H9 (cell line): Measurements from ENCODE around the gene RALGAPA1. TPM values are rescaled to one million over a fixed set of nuclear protein-coding genes. Genes with fewer than 3 reads are reported as not detected.

Experiments used
- DNase-seq: peaks from one replicate; pipeline ENCODE4 v3.0.0-alpha.2; 2017
- H2AFZ ChIP-seq: one replicate; pipeline ENCODE4 v1.6.1; 2013; ENCODE audit warnings: mild to moderate bottlenecking, low read length, control low read depth, moderate library complexity
- H2AK5ac ChIP-seq: 2 replicates; pipeline ENCODE4 v1.6.1; 2013; ENCODE audit warnings: low read length, control low read depth, mixed read lengths; ENCODE audit not compliant: insufficient read length
- H2BK120ac ChIP-seq: one replicate; pipeline ENCODE4 v1.6.1; 2013; ENCODE audit warnings: low read depth, mild to moderate bottlenecking, low read length, control low read depth, inconsistent platforms; ENCODE audit not compliant: poor library complexity, severe bottlenecking
- H2BK12ac ChIP-seq: 2 replicates; pipeline ENCODE4 v1.6.1; 2013; ENCODE audit warnings: low read length, control low read depth, mixed read lengths, low read depth; ENCODE audit not compliant: insufficient read length
- H2BK15ac ChIP-seq: 2 replicates; pipeline ENCODE4 v1.6.1; 2013; ENCODE audit warnings: low read depth, low read length, control low read depth
- H2BK20ac ChIP-seq: one replicate; pipeline ENCODE4 v1.6.1; 2013; ENCODE audit warnings: low read depth, mild to moderate bottlenecking, low read length, control low read depth, inconsistent platforms; ENCODE audit not compliant: poor library complexity, severe bottlenecking
- H2BK5ac ChIP-seq: 2 replicates; pipeline ENCODE4 v1.6.1; 2013; ENCODE audit warnings: low read length, control low read depth, mixed read lengths; ENCODE audit not compliant: insufficient read length
- H3K14ac ChIP-seq: 2 replicates; pipeline ENCODE4 v1.6.1; 2013; ENCODE audit warnings: low read length, control low read depth; ENCODE audit not compliant: insufficient read depth
- H3K18ac ChIP-seq: 2 replicates; pipeline ENCODE4 v1.6.1; 2013; ENCODE audit warnings: low read depth, mild to moderate bottlenecking, mixed read lengths, low read length, control low read depth; ENCODE audit not compliant: insufficient read length
- H3K23ac ChIP-seq: 2 replicates; pipeline ENCODE4 v1.6.1; 2013; ENCODE audit warnings: low read length, control low read depth, mixed read lengths, low read depth; ENCODE audit not compliant: insufficient read length
- H3K23me2 ChIP-seq: 2 replicates; pipeline ENCODE4 v1.6.1; 2013; ENCODE audit warnings: low read depth, mild to moderate bottlenecking, mixed read lengths, low read length, control low read depth; ENCODE audit not compliant: insufficient read length, poor library complexity, severe bottlenecking
- H3K27ac ChIP-seq: 2 replicates; pipeline ENCODE4 v1.5.1; 2013; ENCODE audit warnings: low read length, control low read depth, mixed read lengths, low read depth; ENCODE audit not compliant: insufficient read length
- H3K27me3 ChIP-seq: 2 replicates; pipeline ENCODE4 v1.6.1; 2013; ENCODE audit warnings: low read length, control low read depth, inconsistent platforms; ENCODE audit not compliant: insufficient read depth
- H3K4ac ChIP-seq: 2 replicates; pipeline ENCODE4 v1.6.1; 2013; ENCODE audit warnings: low read depth, mild to moderate bottlenecking, control low read depth, inconsistent platforms, low read length, moderate library complexity
- H3K4me1 ChIP-seq: 2 replicates; pipeline ENCODE4 v1.6.1; 2013; ENCODE audit warnings: low read length, control low read depth, inconsistent platforms; ENCODE audit not compliant: insufficient read depth
- H3K4me2 ChIP-seq: 2 replicates; pipeline ENCODE4 v1.6.1; 2013; ENCODE audit warnings: low read length, control low read depth, mixed read lengths; ENCODE audit not compliant: insufficient read length, insufficient read depth
- H3K56ac ChIP-seq: 2 replicates; pipeline ENCODE4 v1.6.1; 2013; ENCODE audit warnings: low read depth, mild to moderate bottlenecking, mixed read lengths, low read length, control low read depth; ENCODE audit not compliant: insufficient read length
- H3K79me1 ChIP-seq: 2 replicates; pipeline ENCODE4 v1.6.1; 2013; ENCODE audit warnings: low read depth, mild to moderate bottlenecking, moderate library complexity, low read length, control low read depth, inconsistent platforms; ENCODE audit not compliant: insufficient read depth, poor library complexity, severe bottlenecking
- H3K79me2 ChIP-seq: 2 replicates; pipeline ENCODE4 v1.6.1; 2013; ENCODE audit warnings: low read length, control low read depth, inconsistent platforms; ENCODE audit not compliant: insufficient read depth
- H3K9ac ChIP-seq: 2 replicates; pipeline ENCODE4 v1.6.1; 2013; ENCODE audit warnings: low read length, control low read depth, mixed read lengths; ENCODE audit not compliant: insufficient read length; ENCODE audit errors: extremely low read depth
- H3K9me3 ChIP-seq: one replicate; pipeline ENCODE4 v1.6.1; 2013; ENCODE audit warnings: low read depth, low read length, inconsistent platforms; ENCODE audit not compliant: control insufficient read depth
- H3T11ph ChIP-seq: one replicate; pipeline ENCODE4 v1.6.1; 2013; ENCODE audit warnings: mild to moderate bottlenecking, low read length, control low read depth, inconsistent platforms
- H4K20me1 ChIP-seq: one replicate; pipeline ENCODE4 v1.6.1; 2013; ENCODE audit not compliant: control insufficient read depth, insufficient read length, insufficient read depth
- H4K5ac ChIP-seq: 2 replicates; pipeline ENCODE4 v1.6.1; 2013; ENCODE audit warnings: low read depth, mild to moderate bottlenecking, mixed read lengths, low read length, control low read depth; ENCODE audit not compliant: insufficient read length
- H4K8ac ChIP-seq: replicated peaks from 2 replicates; pipeline ENCODE4 v1.6.1; 2013; ENCODE audit warnings: low read length, control low read depth, mixed read lengths, low read depth; ENCODE audit not compliant: insufficient read length
- H4K91ac ChIP-seq: 2 replicates; pipeline ENCODE4 v1.6.1; 2013; ENCODE audit warnings: low read depth, mild to moderate bottlenecking, moderate library complexity, mixed read lengths, low read length, control low read depth; ENCODE audit not compliant: insufficient read length
- H3K27ac Mint-ChIP-seq, 3 experiments: 2 replicates in 2 of 3; 3 replicates in 1 of 3; pipeline ENCODE4 v1.8.0; 2020 to 2021; ENCODE audit warnings: mixed read lengths in 3 of 3, mild to moderate bottlenecking in 1 of 3, moderate library complexity in 1 of 3
- H3K27me3 Mint-ChIP-seq: 2 replicates; pipeline ENCODE4 v1.8.0; 2021; ENCODE audit warnings: low read depth, mild to moderate bottlenecking, moderate library complexity, mixed read lengths
- H3K36me3 Mint-ChIP-seq, 3 experiments: 2 replicates in 2 of 3; 3 replicates in 1 of 3; pipeline ENCODE4 v1.8.0; 2020 to 2021; ENCODE audit warnings: low read depth in 3 of 3, mixed read lengths in 3 of 3; ENCODE audit not compliant: insufficient read depth in 1 of 3
- H3K4me1 Mint-ChIP-seq, 2 experiments: 2 replicates each; pipeline ENCODE4 v1.8.0; 2020; ENCODE audit warnings: mixed read lengths in 2 of 2
- H3K4me3 Mint-ChIP-seq, 2 experiments: 2 replicates in 1 of 2; 3 replicates in 1 of 2; pipeline ENCODE4 v1.8.0; 2020 to 2021; ENCODE audit warnings: mild to moderate bottlenecking in 2 of 2, mixed read lengths in 2 of 2, moderate library complexity in 1 of 2
- H3K9me3 Mint-ChIP-seq, 2 experiments: 2 replicates in 1 of 2; 3 replicates in 1 of 2; pipeline ENCODE4 v1.8.0; 2020; ENCODE audit warnings: mild to moderate bottlenecking in 2 of 2, mixed read lengths in 2 of 2, moderate library complexity in 1 of 2
- WGBS: extraction: QIAGEN DNeasy Blood & Tissue Kit; methylation state at CpG from one replicate; pipeline ENCODE4 v1.1.7; 2013; ENCODE audit warnings: missing lambda C conversion rate, low lambda C conversion rate, mixed read lengths; ENCODE audit not compliant: insufficient read length; ENCODE audit errors: extremely low coverage; 5-methylcytosine and 5-hydroxymethylcytosine counted together
- total RNA-seq: library from RNA; stranded (reverse); gene quantifications from 2 replicates; pipeline ENCODE4 v1.2.1, GENCODE V29; 2021
- TF ChIP-seq, protein P1 (sequence below): fragments of 200-600 bp; sonication (generic); conservative IDR thresholded peaks from 3 replicates; pipeline ENCODE4 v1.8.0; 2021; ENCODE audit warnings: antibody characterized with exemption, mild to moderate bottlenecking

RALGAPA1 gene
- total RNA-seq, 1 experiment from 2014 or later: 29.8 TPM

GRCh38 chr14:35515916-35516315 lies 293.2 kb downstream of the RALGAPA1 start:
- no peak overlapping the region for H2AK5ac ChIP-seq
- no peak overlapping the region for H4K91ac ChIP-seq
- Mint-ChIP-seq H3K36me3 (no peaks in the 10 kb centered on the region), H3K4me1 (no peaks in the 10 kb centered on the region), H3K27ac (no peak overlapping the region), H3K4me3 (no peak overlapping the region), H3K9me3 (peaks cover 0 to 6% of the 10 kb centered on the region in 2 experiments; a peak in 2 of 5 replicates), H3K27me3 (no peaks in the 10 kb centered on the region; the same call in 1 of the 2 replicates)
- H2BK12ac ChIP-seq: no peak overlapping the region
- no peak overlapping the region for H4K5ac ChIP-seq
- no peaks in the 10 kb centered on the region for H4K20me1 ChIP-seq
- no peak overlapping the region for H3T11ph ChIP-seq
- H3K18ac ChIP-seq: no peak overlapping the region
- no peaks in the 10 kb centered on the region for H3K9me3 ChIP-seq
- H3K27me3 ChIP-seq: no peaks in the 10 kb centered on the region
- H2AFZ ChIP-seq: no peak overlapping the region
- no peak overlapping the region for H3K9ac ChIP-seq
- H3K23ac ChIP-seq: no peak overlapping the region
- no peak overlapping the region for H3K4ac ChIP-seq
- no peak overlapping the region for H2BK5ac ChIP-seq
- H3K79me1 ChIP-seq: no peaks in the 10 kb centered on the region
- TF ChIP-seq, protein P1, sequence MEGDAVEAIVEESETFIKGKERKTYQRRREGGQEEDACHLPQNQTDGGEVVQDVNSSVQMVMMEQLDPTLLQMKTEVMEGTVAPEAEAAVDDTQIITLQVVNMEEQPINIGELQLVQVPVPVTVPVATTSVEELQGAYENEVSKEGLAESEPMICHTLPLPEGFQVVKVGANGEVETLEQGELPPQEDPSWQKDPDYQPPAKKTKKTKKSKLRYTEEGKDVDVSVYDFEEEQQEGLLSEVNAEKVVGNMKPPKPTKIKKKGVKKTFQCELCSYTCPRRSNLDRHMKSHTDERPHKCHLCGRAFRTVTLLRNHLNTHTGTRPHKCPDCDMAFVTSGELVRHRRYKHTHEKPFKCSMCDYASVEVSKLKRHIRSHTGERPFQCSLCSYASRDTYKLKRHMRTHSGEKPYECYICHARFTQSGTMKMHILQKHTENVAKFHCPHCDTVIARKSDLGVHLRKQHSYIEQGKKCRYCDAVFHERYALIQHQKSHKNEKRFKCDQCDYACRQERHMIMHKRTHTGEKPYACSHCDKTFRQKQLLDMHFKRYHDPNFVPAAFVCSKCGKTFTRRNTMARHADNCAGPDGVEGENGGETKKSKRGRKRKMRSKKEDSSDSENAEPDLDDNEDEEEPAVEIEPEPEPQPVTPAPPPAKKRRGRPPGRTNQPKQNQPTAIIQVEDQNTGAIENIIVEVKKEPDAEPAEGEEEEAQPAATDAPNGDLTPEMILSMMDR: no peak
- H4K8ac ChIP-seq: no peak overlapping the region
- no peak for DNase-seq
- H3K14ac ChIP-seq: no peak overlapping the region
- no peak overlapping the region for H3K27ac ChIP-seq
- H2BK15ac ChIP-seq: no peak overlapping the region
- H3K79me2 ChIP-seq: no peaks in the 10 kb centered on the region
- no peaks in the 10 kb centered on the region for H3K23me2 ChIP-seq
- H2BK120ac ChIP-seq: no peak overlapping the region
- no peak overlapping the region for H3K4me2 ChIP-seq
- no CpG with 5 or more reads among the region's 1 CpG for WGBS
- no peak overlapping the region for H2BK20ac ChIP-seq
- no peak overlapping the region for H3K56ac ChIP-seq
- no peaks in the 10 kb centered on the region for H3K4me1 ChIP-seq
